Mesendoderm (in vitro differentiated cells): ENCODE data around the gene KCNQ1.

Experiments
- DNase-seq: peaks from one replicate; pipeline ENCODE4 v3.0.0; 2013
- H2AK5ac ChIP-seq: 2 replicates; pipeline ENCODE4 v1.6.1; 2013; ENCODE audit warnings: low read length, inconsistent platforms
- H2BK120ac ChIP-seq: 2 replicates; pipeline ENCODE4 v1.6.1; 2013; ENCODE audit warnings: low read depth, mild to moderate bottlenecking, low read length, moderate library complexity, mixed read lengths
- H2BK15ac ChIP-seq: replicated peaks from 2 replicates; pipeline ENCODE4 v1.6.1; 2013; ENCODE audit warnings: low read depth, mild to moderate bottlenecking, moderate library complexity
- H2BK5ac ChIP-seq: 2 replicates; pipeline ENCODE4 v1.6.1; 2013; ENCODE audit warnings: low read length, inconsistent platforms
- H3K18ac ChIP-seq: 2 replicates; pipeline ENCODE4 v1.6.1; 2013; ENCODE audit warnings: mild to moderate bottlenecking, low read length, mixed read lengths
- H3K23ac ChIP-seq: one replicate; pipeline ENCODE4 v1.6.1; 2013; ENCODE audit warnings: low read length
- H3K27ac ChIP-seq: 2 replicates; pipeline ENCODE4 v1.5.1; 2013; ENCODE audit warnings: low read depth, mild to moderate bottlenecking, inconsistent platforms, low read length, moderate library complexity
- H3K27me3 ChIP-seq: 2 replicates; pipeline ENCODE4 v1.6.1; 2013; ENCODE audit warnings: low read length, control low read depth, mild to moderate bottlenecking, inconsistent platforms; ENCODE audit not compliant: insufficient read depth, poor library complexity
- H3K36me3 ChIP-seq: 2 replicates; pipeline ENCODE4 v1.6.1; 2013; ENCODE audit warnings: low read length, inconsistent platforms; ENCODE audit not compliant: control insufficient read depth, insufficient read depth
- H3K4ac ChIP-seq: one replicate; pipeline ENCODE4 v1.6.1; 2013; ENCODE audit warnings: low read depth, mild to moderate bottlenecking, low read length, moderate library complexity
- H3K4me1 ChIP-seq: 2 replicates; pipeline ENCODE4 v1.6.1; 2013; ENCODE audit warnings: low read depth, low read length, inconsistent platforms; ENCODE audit not compliant: control insufficient read depth
- H3K4me2 ChIP-seq: 2 replicates; pipeline ENCODE4 v1.6.1; 2013; ENCODE audit warnings: low read length
- H3K4me3 ChIP-seq: 2 replicates; pipeline ENCODE4 v1.5.1; 2013; ENCODE audit warnings: mild to moderate bottlenecking, low read length
- H3K56ac ChIP-seq: one replicate; pipeline ENCODE4 v1.6.1; 2013; ENCODE audit warnings: low read length
- H3K79me1 ChIP-seq: 2 replicates; pipeline ENCODE4 v1.6.1; 2013; ENCODE audit warnings: low read length, inconsistent platforms
- H3K79me2 ChIP-seq: 2 replicates; pipeline ENCODE4 v1.6.1; 2013; ENCODE audit warnings: mild to moderate bottlenecking, low read length; ENCODE audit not compliant: control insufficient read depth, insufficient read depth
- H3K9ac ChIP-seq: 2 replicates; pipeline ENCODE4 v1.6.1; 2013; ENCODE audit warnings: low read length, inconsistent platforms
- H4K5ac ChIP-seq: one replicate; pipeline ENCODE4 v1.6.1; 2013; ENCODE audit warnings: low read length
- H4K8ac ChIP-seq: one replicate; pipeline ENCODE4 v1.6.1; 2013; ENCODE audit warnings: low read depth, mild to moderate bottlenecking, control low read depth, low read length, moderate library complexity
- WGBS: extraction: QIAGEN DNeasy Blood & Tissue Kit; methylation state at CpG from one replicate; pipeline ENCODE4 v1.1.7; 2013; ENCODE audit warnings: low lambda C conversion rate, missing lambda C conversion rate; ENCODE audit not compliant: insufficient coverage; ENCODE audit errors: extremely low coverage; 5-methylcytosine and 5-hydroxymethylcytosine counted together

KCNQ1 gene

DNA sequence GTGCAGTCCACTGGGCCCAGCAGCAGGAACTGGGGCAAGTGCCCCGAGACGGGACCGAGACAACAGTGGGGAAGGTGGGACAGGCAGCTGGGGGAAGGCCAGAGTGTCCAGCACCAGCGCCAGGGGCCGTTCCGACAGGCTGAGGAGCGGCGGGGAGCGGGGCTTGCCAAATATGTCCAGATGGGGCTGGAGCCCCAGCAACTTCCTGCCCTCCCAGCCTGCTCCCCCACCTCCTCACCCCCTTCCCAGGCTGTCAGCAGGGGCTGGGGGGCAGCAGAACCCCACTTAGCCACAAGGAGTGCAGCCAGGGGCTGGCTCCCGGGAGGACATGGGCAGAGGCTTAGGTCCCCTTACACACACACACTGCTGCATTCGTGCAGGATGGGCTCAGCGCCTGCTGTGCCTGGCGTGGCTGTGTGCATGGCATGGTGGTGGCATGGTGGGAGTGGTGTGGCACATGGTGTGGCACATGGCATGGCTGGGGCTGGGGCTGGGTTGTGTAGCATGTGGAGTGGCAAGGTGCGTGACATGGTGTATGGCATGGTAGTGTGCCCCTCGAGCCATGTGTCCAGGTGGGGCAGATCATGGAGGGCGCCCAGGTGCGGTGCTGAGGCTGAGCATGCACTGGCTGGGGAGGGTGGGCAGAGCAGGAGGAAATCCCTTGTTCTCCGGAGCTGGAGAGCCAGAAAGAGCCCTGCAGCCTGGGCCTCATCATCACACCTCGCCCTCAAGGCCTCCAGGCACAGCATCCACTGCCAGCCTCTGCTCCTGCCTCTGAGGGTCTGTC is 389.1 kb downstream of the KCNQ1 start:
- Histone ChIP-seq H3K9ac (no peak overlapping the region), H2BK5ac (no peak overlapping the region), H4K5ac (no peak overlapping the region), H2BK120ac (no peak overlapping the region), H3K56ac (no peak overlapping the region), H3K23ac (no peak overlapping the region), H3K4me3 (no peak overlapping the region), H2BK15ac (no peak overlapping the region), H3K36me3 (no peaks in the 10 kb centered on the region), H3K27ac (no peak overlapping the region), H2AK5ac (no peak overlapping the region), H3K4me2 (no peak overlapping the region), H3K27me3 (no peaks in the 10 kb centered on the region), H3K4ac (no peak overlapping the region), H3K79me1 (no peaks in the 10 kb centered on the region), H4K8ac (no peak overlapping the region), H3K79me2 (no peaks in the 10 kb centered on the region), H3K4me1 (no peaks in the 10 kb centered on the region), H3K18ac (no peak overlapping the region)
- no peak for DNase-seq
- no CpG with 5 or more reads among the region's 19 CpGs for WGBS

DNA sequence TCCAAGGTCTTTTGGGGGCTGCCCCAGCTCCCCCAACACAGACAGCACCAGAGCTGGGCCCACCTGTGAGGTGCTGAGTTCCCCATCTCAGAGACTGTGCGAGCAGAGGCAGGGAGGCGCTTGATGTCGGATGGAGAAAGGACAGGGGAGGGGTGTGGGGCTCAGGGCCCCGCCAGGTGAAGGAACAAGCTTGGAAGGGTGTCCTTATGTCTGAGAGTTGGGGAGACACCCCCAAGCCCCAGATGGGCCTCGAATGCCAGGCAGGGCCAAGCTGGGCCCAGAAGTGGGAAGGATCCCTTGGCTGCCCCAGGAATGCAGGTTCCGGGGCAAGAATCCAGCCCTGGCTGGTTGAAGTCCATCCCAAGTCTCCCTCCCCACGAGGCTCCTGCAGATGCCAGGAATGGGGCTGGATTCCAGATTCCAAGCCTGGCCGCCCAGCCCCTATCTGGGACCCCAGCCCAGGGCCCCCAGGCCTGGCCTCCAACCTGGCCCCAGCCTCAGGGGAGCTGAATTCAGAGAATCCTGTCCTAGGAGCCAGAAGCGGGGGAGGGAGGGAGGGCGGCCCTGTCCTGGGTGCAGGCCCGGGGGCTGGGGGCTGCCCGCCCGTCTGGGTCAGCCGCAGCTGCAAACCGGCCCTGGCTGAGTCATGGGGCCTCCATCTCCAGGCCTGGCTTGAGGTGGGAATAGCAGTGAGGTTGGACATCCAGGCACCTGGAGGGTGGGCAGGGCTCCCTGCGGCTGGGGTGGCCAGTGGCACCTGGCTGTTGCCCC is 389.9 kb downstream of the KCNQ1 start:
- DNase-seq = no peak
- Histone ChIP-seq H3K18ac (no peak overlapping the region), H2BK15ac (no peak overlapping the region), H2BK5ac (no peak overlapping the region), H2AK5ac (no peak overlapping the region), H3K4ac (no peak overlapping the region), H3K36me3 (no peaks in the 10 kb centered on the region), H4K5ac (no peak overlapping the region), H3K27me3 (no peaks in the 10 kb centered on the region), H3K56ac (no peak overlapping the region), H3K4me1 (no peaks in the 10 kb centered on the region), H3K9ac (no peak overlapping the region), H3K79me2 (no peaks in the 10 kb centered on the region), H3K4me2 (no peak overlapping the region), H2BK120ac (no peak overlapping the region), H3K79me1 (no peaks in the 10 kb centered on the region), H3K27ac (no peak overlapping the region), H3K4me3 (no peak overlapping the region), H3K23ac (no peak overlapping the region), H4K8ac (no peak overlapping the region)
- WGBS = no CpG with 5 or more reads among the region's 16 CpGs

DNA sequence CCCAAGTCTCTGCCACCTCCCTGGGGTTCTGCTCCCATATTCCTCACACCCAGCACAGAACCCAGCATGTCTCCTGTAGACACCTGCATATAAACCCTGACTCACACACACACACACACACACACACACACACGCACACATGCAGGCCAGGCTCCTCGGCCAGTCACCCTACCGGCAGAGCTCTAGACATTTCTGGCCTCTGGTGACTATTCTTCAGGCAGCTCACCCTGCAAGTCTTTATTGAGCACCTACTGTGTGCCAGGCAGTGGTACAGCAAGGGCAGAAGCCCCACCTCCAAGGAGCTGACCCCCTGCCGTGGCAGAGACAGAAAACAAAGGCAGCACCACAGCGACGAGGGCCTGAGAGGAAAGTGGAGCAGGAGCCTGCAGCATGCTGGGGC is 390.5 kb downstream of the KCNQ1 start:
- Histone ChIP-seq H2BK5ac (no peak overlapping the region), H3K23ac (no peak overlapping the region), H4K5ac (no peak overlapping the region), H3K36me3 (no peaks in the 10 kb centered on the region), H2BK120ac (no peak overlapping the region), H3K27me3 (no peaks in the 10 kb centered on the region), H3K18ac (no peak overlapping the region), H3K9ac (no peak overlapping the region), H3K79me1 (no peaks in the 10 kb centered on the region), H3K4me3 (no peak overlapping the region), H3K79me2 (no peaks in the 10 kb centered on the region), H3K56ac (no peak overlapping the region), H3K4me1 (no peaks in the 10 kb centered on the region), H4K8ac (no peak overlapping the region), H2BK15ac (no peak overlapping the region), H3K4ac (no peak overlapping the region), H3K27ac (no peak overlapping the region), H2AK5ac (no peak overlapping the region), H3K4me2 (no peak overlapping the region)
- peak; percentile 15 for DNase-seq
- no CpG with 5 or more reads among the region's 6 CpGs for WGBS

DNA sequence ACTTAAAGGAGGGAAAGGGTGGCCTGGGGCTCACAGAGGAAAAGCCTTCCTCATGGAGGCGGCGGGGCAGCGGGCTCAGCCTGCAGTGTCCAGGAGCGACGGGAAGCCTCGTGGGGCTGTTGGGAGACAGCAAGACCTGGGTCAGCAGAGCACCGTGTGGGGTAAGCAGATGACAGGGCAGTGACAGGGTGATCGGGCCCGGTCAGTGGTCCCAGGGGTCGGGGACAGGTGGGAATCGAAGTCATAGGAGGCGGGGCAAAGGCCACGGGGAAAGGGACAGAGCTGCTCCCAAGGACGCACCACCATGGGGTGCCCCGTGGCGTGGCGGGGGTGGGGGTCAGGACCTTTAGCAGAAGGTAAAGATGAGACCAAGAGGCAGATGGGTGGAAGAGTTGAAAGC is 390.9 kb downstream of the KCNQ1 start:
- no peak overlapping the region for H3K27ac ChIP-seq

DNA sequence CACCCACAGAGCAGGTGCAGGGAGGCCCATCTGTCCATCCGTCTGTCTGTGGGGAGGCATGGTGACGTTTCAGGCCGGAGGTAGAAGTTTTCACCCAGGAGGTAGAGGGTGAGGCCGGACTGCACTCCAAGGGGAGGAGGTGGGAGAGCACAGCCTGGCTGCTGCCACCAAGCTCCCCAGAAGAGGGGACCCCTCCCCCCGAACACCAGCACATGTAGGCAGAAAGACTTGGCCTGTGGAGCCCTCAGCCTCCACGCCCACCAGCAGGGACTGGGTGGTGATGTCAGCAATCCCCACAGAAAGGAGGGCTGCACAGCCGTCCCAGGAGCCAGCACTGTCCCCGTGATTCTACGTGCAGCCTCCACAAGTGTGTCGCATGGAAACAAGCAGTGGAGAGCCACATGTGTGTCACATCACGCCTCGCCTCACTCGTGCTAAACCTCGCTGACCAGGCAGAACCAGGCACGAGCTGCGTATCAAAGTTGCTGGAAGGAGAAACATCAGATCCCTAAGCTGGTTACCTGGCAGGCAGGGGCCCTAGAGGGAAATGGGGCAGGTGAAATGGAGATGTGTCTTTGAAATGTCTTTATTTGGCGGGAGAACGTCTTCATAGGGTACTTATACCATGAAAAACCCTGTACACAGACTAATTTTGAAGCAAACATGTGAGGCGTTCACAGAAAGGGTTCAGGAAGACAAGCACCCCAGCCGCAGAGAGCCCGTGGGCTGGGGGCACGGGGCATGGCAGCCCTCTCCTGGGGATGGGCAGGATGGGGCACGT is 391.7 kb downstream of the KCNQ1 start:
- no peak for DNase-seq
- Histone ChIP-seq H2BK15ac (no peak overlapping the region), H3K23ac (no peak overlapping the region), H3K27ac (no peak overlapping the region), H2BK5ac (no peak overlapping the region), H3K4me3 (no peak overlapping the region), H3K56ac (no peak overlapping the region), H3K36me3 (no peaks in the 10 kb centered on the region), H4K8ac (no peak overlapping the region), H3K79me2 (no peaks in the 10 kb centered on the region), H3K4me1 (no peaks in the 10 kb centered on the region), H3K4ac (no peak overlapping the region), H3K4me2 (no peak overlapping the region), H4K5ac (no peak overlapping the region), H3K9ac (no peak overlapping the region), H3K27me3 (no peaks in the 10 kb centered on the region), H2AK5ac (no peak overlapping the region), H3K18ac (no peak overlapping the region), H2BK120ac (no peak overlapping the region), H3K79me1 (no peaks in the 10 kb centered on the region)
- no CpG with 5 or more reads among the region's 23 CpGs for WGBS

More for the DNA sequence above, 390.9 kb downstream of the KCNQ1 start:
- Histone ChIP-seq H3K79me1 (no peaks in the 10 kb centered on the region), H4K5ac (no peak overlapping the region), H3K23ac (no peak overlapping the region), H3K4me1 (no peaks in the 10 kb centered on the region), H3K9ac (no peak overlapping the region), H3K18ac (no peak overlapping the region), H3K4ac (no peak overlapping the region), H2BK120ac (no peak overlapping the region), H2AK5ac (no peak overlapping the region), H3K56ac (no peak overlapping the region), H2BK15ac (no peak overlapping the region), H3K79me2 (no peaks in the 10 kb centered on the region), H4K8ac (no peak overlapping the region), H3K4me2 (no peak overlapping the region), H2BK5ac (no peak overlapping the region), H3K36me3 (no peaks in the 10 kb centered on the region), H3K27me3 (no peaks in the 10 kb centered on the region), H3K4me3 (no peak overlapping the region)
- no peak for DNase-seq
- WGBS = no CpG with 5 or more reads among the region's 17 CpGs
